Adrenal gland (tissue), 12 donors: ENCODE measurements around the gene TBC1D22A. TPM values are rescaled to one million over a fixed set of nuclear protein-coding genes. Genes with fewer than 3 reads are reported as not detected.

ENCODE experiments used
- DNase-seq, 7 donors: peaks; one replicate each; pipeline ENCODE4 v3.0.0-alpha.2; 2019 to 2020
- H3K27ac ChIP-seq, 5 donors: fragments of 200-600 bp; sonication (generic) in 4 of 5; 1 replicate in 3 of 5; 2 replicates in 2 of 5; pipeline versions ENCODE4 v1.5.1 to v1.8.0; 2016 to 2020; ENCODE audit warnings: mild to moderate bottlenecking in 1 of 5
- H3K27me3 ChIP-seq: fragments of 200-600 bp; 2 replicates; pipeline ENCODE4 v1.8.0; 2021
- H3K36me3 ChIP-seq, 2 donors: fragments of 200-600 bp; replicated peaks in 1 of 2; 1 replicate in 1 of 2; 2 replicates in 1 of 2; pipeline versions ENCODE4 v1.5.1 to v1.8.0; 2018 to 2022
- H3K4me1 ChIP-seq, 2 donors: fragments of 200-600 bp; replicated peaks in 1 of 2; 1 replicate in 1 of 2; 2 replicates in 1 of 2; pipeline versions ENCODE4 v1.5.1 to v1.8.0; 2018 to 2021
- H3K4me3 ChIP-seq, 4 donors: fragments of 200-600 bp; sonication (generic) in 3 of 4; one replicate each; pipeline ENCODE4 v1.5.1; 2016 to 2018
- H3K9me3 ChIP-seq, 3 donors: fragments of 200-600 bp; sonication (generic) in 1 of 3; replicated peaks in 1 of 3; 1 replicate in 2 of 3; 2 replicates in 1 of 3; pipeline versions ENCODE4 v1.5.1 to v1.8.0; 2016 to 2021
- CTCF ChIP-seq, 6 experiments: fragments of 450-650 bp in 4 of 6; fragments of 200-600 bp in 2 of 6; sonication (generic) in 1 of 6; IDR thresholded peaks; 1 replicate in 5 of 6; 2 replicates in 1 of 6; pipeline versions ENCODE4 v1.5.1 to v1.8.0; 2016 to 2021; ENCODE audit warnings: antibody characterized with exemption in 6 of 6, mild to moderate bottlenecking in 2 of 6, moderate library complexity in 1 of 6
- POLR2A ChIP-seq, 2 donors: fragments of 450-650 bp; IDR thresholded peaks; one replicate each; pipeline ENCODE4 v1.6.1; 2017; ENCODE audit warnings: antibody characterized with exemption in 2 of 2, mild to moderate bottlenecking in 2 of 2, moderate library complexity in 1 of 2
- WGBS, 4 donors: extraction: QIAGEN DNeasy Blood & Tissue Kit in 2 of 4; methylation state at CpG; one replicate each; pipeline versions ENCODE4 v1.1.5 to v1.1.7; 2013 to 2017; 5-methylcytosine and 5-hydroxymethylcytosine counted together
- intact Hi-C, 2 donors: fragments of 100-400 bp; cut with DNase I; formaldehyde crosslinking; loops; one replicate each; pipeline versions ENCODE4 v1.14.1 to v1.15.0; 2022 to 2023
- polyA plus RNA-seq, 3 donors: library from polyadenylated mRNA; stranded (reverse); fragments of 200-250 nt in 2 of 3; fragments of 350-450 nt in 1 of 3; fragmentation: Illumina TruSeq in 1 of 3; extraction: RNeasy Lipid Tissue Mini Kit (QIAGEN cat#74804) in 1 of 3; gene quantifications; one replicate each; pipeline ENCODE4 v1.2.3, GENCODE V29; 2013 to 2014
- total RNA-seq, 9 donors: library from RNA; depleted of rRNA in 4 of 9; stranded (reverse); fragments of >200 nt in 4 of 9; fragments of 120-200 nt in 1 of 9; fragmentation: NEBNext Ultra II Directional in 1 of 9; extraction: Animal tissue kit (Norgen Biotek cat#: 25700) in 1 of 9; gene quantifications; one replicate each; pipeline versions ENCODE4 v1.1.0 to v1.2.4, GENCODE V29; 2013 to 2023
- donor health status: healthy with polysubstance abuse.
- donor health status: Bipolar disorder and iron deficiency.
- donor health status: DM: yes; HTN: yes; CAD: no.
- donor health status: DM: no; HTN: no; CAD: no.
- donor health status: DM: no; HTN: no; CAD: no.
- donor health status: DM: yes; HTN: yes; CAD: no.

TBC1D22A gene
- total and polyA plus RNA-seq, 12 donors, result 11.5 to 44.2 (median 28.1) TPM

- H3K36me3 ChIP-seq, result no peaks in the 10 kb centered on the region
These were observed 231.2 kb downstream of the TBC1D22A start for GRCh38 chr22:46993633-46994032.

GRCh38 chr22:46994265-46994664, 231.8 kb downstream of the TBC1D22A start:
- Histone ChIP-seq H3K4me1 (peaks cover 16 to 17% of the 10 kb centered on the region in 2 donors), H3K27ac (peak overlapping the region in 1 of 5 donors; percentile 28), H3K36me3 (no peaks in the 10 kb centered on the region), H3K9me3 (no peaks in the 10 kb centered on the region), H3K4me3 (no peak overlapping the region), H3K27me3 (no peaks in the 10 kb centered on the region)
- TF ChIP-seq POLR2A (IDR thresholded peaks at IDR 0.05) (no peak), CTCF (IDR thresholded peaks at IDR 0.05) (no peak)
- WGBS, 4 donors, result 79 to 94% (median 91%) methylated on average over 4 to 11 of the region's 11 CpGs
- DNase-seq, result no peak
- intact Hi-C loops, result no loop called here

More at GRCh38 chr22:46993633-46994032, 231.2 kb downstream of the TBC1D22A start:
- DNase-seq, result peak in 3 of 7 donors; percentile 44 to 60 (median 49)
- TF ChIP-seq POLR2A (IDR thresholded peaks at IDR 0.05) (no peak), CTCF (IDR thresholded peaks at IDR 0.05) (no peak)
- 31 to 44% (median 37%) methylated on average over 9 to 14 of the region's 14 CpGs for WGBS, 4 donors
- peaks cover 16 to 17% of the 10 kb centered on the region in 2 donors for H3K4me1 ChIP-seq
- no peaks in the 10 kb centered on the region for H3K9me3 ChIP-seq
- intact Hi-C loops, result no loop called here
- H3K27me3 ChIP-seq, result no peaks in the 10 kb centered on the region
- peak overlapping the region in 1 of 5 donors; percentile 32 for H3K27ac ChIP-seq
- H3K4me3 ChIP-seq, result no peak overlapping the region

- H3K36me3 ChIP-seq, result no peaks in the 10 kb centered on the region
- no peak overlapping the region for H3K27ac ChIP-seq
- no peak overlapping the region for H3K4me3 ChIP-seq
- H3K4me1 ChIP-seq, result peaks cover 16 to 17% of the 10 kb centered on the region in 2 donors
- 67 to 77% (median 69%) methylated on average over 5 to 13 of the region's 13 CpGs for WGBS, 4 donors
- TF ChIP-seq CTCF (IDR thresholded peaks at IDR 0.05) (no peak), POLR2A (IDR thresholded peaks at IDR 0.05) (no peak)
- DNase-seq, result no peak
- intact Hi-C loops, result no loop called here
- no peaks in the 10 kb centered on the region for H3K27me3 ChIP-seq
- H3K9me3 ChIP-seq, result no peaks in the 10 kb centered on the region
These were observed 232.5 kb downstream of the TBC1D22A start for GRCh38 chr22:46994983-46995382.

GRCh38 chr22:46995501-46996360, 233.3 kb downstream of the TBC1D22A start:
- no peaks in the 10 kb centered on the region for H3K36me3 ChIP-seq
- no peaks in the 10 kb centered on the region for H3K9me3 ChIP-seq
- H3K27me3 ChIP-seq, result no peaks in the 10 kb centered on the region
- H3K4me3 ChIP-seq, result no peak overlapping the region
- DNase-seq, result no peak
- H3K27ac ChIP-seq, result no peak overlapping the region
- intact Hi-C loops, result no loop called here
- 91 to 96% (median 94%) methylated on average over 15 to 24 of the region's 24 CpGs for WGBS, 4 donors
- no peak for TF ChIP-seq CTCF (IDR thresholded peaks at IDR 0.05)
- no peak for TF ChIP-seq POLR2A (IDR thresholded peaks at IDR 0.05)
- H3K4me1 ChIP-seq, result peaks cover 16 to 17% of the 10 kb centered on the region in 2 donors
